Suppressor macrophage treated with lipopolysaccharide for 4 hours (primary cell): Measurements from ENCODE around the gene CUBN.

Experiments
- DNase-seq: peaks from one replicate; pipeline ENCODE4 v3.0.0-alpha.2; 2020

Gene CUBN

GRCh38 chr10:16811765-16812164 lies 317.8 kb downstream of the CUBN start:
- DNase-seq = no peak

GRCh38 chr10:16811292-16811691 lies 318.3 kb downstream of the CUBN start:
- no peak for DNase-seq

GRCh38 chr10:16809074-16809718 lies 320.4 kb downstream of the CUBN start:
- peak; percentile 55 for DNase-seq

- no peak for DNase-seq
These were observed 325.5 kb downstream of the CUBN start for GRCh38 chr10:16804123-16804522.

GRCh38 chr10:16803464-16803863 lies 326.1 kb downstream of the CUBN start:
- DNase-seq = no peak

GRCh38 chr10:16799621-16800020 lies 330.0 kb downstream of the CUBN start:
- DNase-seq = no peak

GRCh38 chr10:16798571-16798970 lies 331.0 kb downstream of the CUBN start:
- no peak for DNase-seq

- no peak for DNase-seq
These were observed 334.1 kb downstream of the CUBN start for GRCh38 chr10:16795410-16796073.

- no peak for DNase-seq
These were observed 335.6 kb downstream of the CUBN start for GRCh38 chr10:16794005-16794404.

- no peak for DNase-seq
These were observed 336.9 kb downstream of the CUBN start for GRCh38 chr10:16792675-16793074.

GRCh38 chr10:16789765-16790164 lies 339.8 kb downstream of the CUBN start:
- no peak for DNase-seq

GRCh38 chr10:16789261-16789660 lies 340.4 kb downstream of the CUBN start:
- no peak for DNase-seq

GRCh38 chr10:16788778-16789177 lies 340.8 kb downstream of the CUBN start:
- no peak for DNase-seq

- no peak for DNase-seq
These were observed 341.5 kb downstream of the CUBN start for GRCh38 chr10:16788125-16788524.

- DNase-seq = no peak
These were observed 342.2 kb downstream of the CUBN start for GRCh38 chr10:16787361-16787791.

- no peak for DNase-seq
These were observed 349.2 kb downstream of the CUBN start for GRCh38 chr10:16780338-16780880.

GRCh38 chr10:16779384-16779915 lies 350.2 kb downstream of the CUBN start:
- peak; percentile 2 for DNase-seq

GRCh38 chr10:16777473-16778370 lies 351.9 kb downstream of the CUBN start:
- peak; percentile 60 for DNase-seq

- DNase-seq = no peak
These were observed 352.7 kb downstream of the CUBN start for GRCh38 chr10:16776896-16777295.
